Kidney epithelial cell (primary cell): ENCODE data around the gene PDE6G. TPM values are rescaled to one million over a fixed set of nuclear protein-coding genes. Genes with fewer than 3 reads are reported as not detected.
A peak's percentile ranks its signal among the peaks of the same experiment; 100 is the strongest.

ENCODE experiments used
- DNase-seq: peaks from one replicate; pipeline ENCODE4 v3.0.0-alpha.2; 2010; ENCODE audit warnings: low read depth
- H3K27me3 ChIP-seq: 2 replicates; pipeline ENCODE4 v1.6.0; 2011; ENCODE audit warnings: low read length; ENCODE audit not compliant: control insufficient read depth, insufficient read depth
- H3K36me3 ChIP-seq: 2 replicates; pipeline ENCODE4 v1.5.1; 2011; ENCODE audit warnings: low read length; ENCODE audit not compliant: control insufficient read depth, insufficient read depth
- H3K4me3 ChIP-seq: 2 replicates; pipeline ENCODE4 v1.5.1; 2011; ENCODE audit warnings: low read depth, mild to moderate bottlenecking, control low read depth, low read length
- total RNA-seq: library from RNA; depleted of rRNA; stranded (reverse); fragments of >200 nt; gene quantifications from 2 replicates; pipeline ENCODE4 v1.2.3, GENCODE V29; 2015
- TF ChIP-seq, protein P1 (sequence below): IDR thresholded peaks from 2 replicates; pipeline ENCODE4 v1.5.1; 2011; ENCODE audit warnings: mild to moderate bottlenecking, moderate library complexity, low read length, control low read depth, inconsistent platforms; ENCODE audit not compliant: insufficient read depth, poor library complexity, severe bottlenecking

The PDE6G gene
- total RNA-seq, 1 donor from 2014 or later: 2.2 TPM

GRCh38 chr17:81701288-81702071 is 45.1 kb upstream of the PDE6G start:
- Histone ChIP-seq H3K36me3 (peaks cover 6% of the 10 kb centered on the region), H3K4me3 (peak overlapping the region; percentile 91), H3K27me3 (no peaks in the 10 kb centered on the region)
- TF ChIP-seq, protein P1, sequence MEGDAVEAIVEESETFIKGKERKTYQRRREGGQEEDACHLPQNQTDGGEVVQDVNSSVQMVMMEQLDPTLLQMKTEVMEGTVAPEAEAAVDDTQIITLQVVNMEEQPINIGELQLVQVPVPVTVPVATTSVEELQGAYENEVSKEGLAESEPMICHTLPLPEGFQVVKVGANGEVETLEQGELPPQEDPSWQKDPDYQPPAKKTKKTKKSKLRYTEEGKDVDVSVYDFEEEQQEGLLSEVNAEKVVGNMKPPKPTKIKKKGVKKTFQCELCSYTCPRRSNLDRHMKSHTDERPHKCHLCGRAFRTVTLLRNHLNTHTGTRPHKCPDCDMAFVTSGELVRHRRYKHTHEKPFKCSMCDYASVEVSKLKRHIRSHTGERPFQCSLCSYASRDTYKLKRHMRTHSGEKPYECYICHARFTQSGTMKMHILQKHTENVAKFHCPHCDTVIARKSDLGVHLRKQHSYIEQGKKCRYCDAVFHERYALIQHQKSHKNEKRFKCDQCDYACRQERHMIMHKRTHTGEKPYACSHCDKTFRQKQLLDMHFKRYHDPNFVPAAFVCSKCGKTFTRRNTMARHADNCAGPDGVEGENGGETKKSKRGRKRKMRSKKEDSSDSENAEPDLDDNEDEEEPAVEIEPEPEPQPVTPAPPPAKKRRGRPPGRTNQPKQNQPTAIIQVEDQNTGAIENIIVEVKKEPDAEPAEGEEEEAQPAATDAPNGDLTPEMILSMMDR: no peak
- DNase-seq: no peak

GRCh38 chr17:81700353-81701287 is 44.3 kb upstream of the PDE6G start:
- TF ChIP-seq, protein P1: no peak
- Histone ChIP-seq H3K36me3 (peaks cover 7% of the 10 kb centered on the region), H3K4me3 (no peak overlapping the region), H3K27me3 (no peaks in the 10 kb centered on the region)
- no peak for DNase-seq

DNA sequence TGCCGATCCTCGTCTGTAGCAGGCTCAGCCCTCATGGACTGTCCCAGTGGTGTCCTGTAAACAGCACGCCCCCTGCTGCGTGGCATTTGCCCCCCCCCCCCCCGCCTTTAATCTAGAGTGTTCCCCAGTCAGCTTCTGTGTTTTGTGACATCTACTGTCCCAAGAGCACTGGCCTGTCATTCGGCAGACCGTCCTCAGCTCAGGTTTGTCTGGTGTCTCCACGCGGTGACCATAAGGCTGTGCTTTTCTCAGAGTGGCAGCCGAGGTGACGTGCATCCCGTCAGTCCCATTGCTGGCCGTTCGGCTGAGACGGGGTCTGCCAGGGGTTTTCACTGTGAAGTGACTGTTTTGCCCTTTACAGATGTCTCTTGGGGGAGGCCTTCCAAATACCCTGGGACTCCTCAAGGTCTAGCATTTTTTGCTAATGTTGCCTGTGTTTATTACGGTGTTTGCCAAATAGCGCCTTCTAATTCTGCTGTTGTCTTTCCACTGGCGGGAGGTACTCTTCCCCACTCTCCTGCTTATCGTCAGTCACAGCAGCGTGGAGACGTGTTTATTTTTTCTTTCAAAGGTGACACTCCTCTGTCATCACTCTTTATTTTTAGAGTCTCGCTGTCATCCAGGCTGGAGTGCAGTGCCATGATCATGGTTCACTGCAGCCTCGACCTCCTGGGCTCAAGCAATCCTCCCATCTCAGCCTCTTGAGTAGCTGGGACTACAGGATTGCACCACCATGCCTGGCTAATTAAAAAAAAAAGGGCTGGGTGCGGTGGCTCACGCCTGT is 41.1 kb upstream of the PDE6G start:
- TF ChIP-seq, protein P1: no peak
- no peak for DNase-seq
- Histone ChIP-seq H3K4me3 (no peak overlapping the region), H3K36me3 (peaks cover 11% of the 10 kb centered on the region), H3K27me3 (no peaks in the 10 kb centered on the region)

- Histone ChIP-seq H3K4me3 (no peak overlapping the region), H3K36me3 (peaks cover 9% of the 10 kb centered on the region), H3K27me3 (no peaks in the 10 kb centered on the region)
- DNase-seq: no peak
- TF ChIP-seq, protein P1: no peak
Measured at GRCh38 chr17:81696218-81696941, 40.0 kb upstream of the PDE6G start.

DNA sequence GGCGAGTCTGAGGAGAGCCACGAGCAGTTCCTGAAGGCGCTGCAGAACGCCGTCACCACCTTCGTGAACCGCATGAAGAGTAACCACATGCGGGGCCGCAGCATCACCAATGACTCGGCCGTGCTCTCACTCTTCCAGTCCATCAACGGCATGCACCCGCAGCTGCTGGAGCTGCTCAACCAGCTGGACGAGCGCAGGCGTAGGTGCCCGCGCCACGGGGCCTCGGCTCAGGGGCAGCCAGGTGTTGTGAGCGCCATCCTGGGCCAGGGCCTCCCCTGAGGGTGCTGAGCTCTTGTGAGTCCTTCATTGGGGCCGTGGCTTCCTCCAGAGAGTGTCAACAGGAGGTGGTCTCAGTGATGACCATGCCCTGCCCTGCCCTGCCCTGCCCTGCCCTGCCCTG is 39.5 kb upstream of the PDE6G start:
- Histone ChIP-seq H3K27me3 (no peaks in the 10 kb centered on the region), H3K4me3 (no peak overlapping the region), H3K36me3 (peaks cover 8% of the 10 kb centered on the region)
- no peak for DNase-seq
- TF ChIP-seq, protein P1: no peak
